Spleen (tissue), 11 donors: ENCODE results near the gene CD2BP2. TPM values are rescaled to one million over a fixed set of nuclear protein-coding genes. Genes with fewer than 3 reads are reported as not detected.

Source experiments
- DNase-seq: peaks from one replicate; pipeline ENCODE4 v3.0.0-alpha.2; 2020
- H3K27ac ChIP-seq, 8 donors: fragments of 200-600 bp; sonication (generic) in 7 of 8; 1 replicate in 4 of 8; 2 replicates in 4 of 8; pipeline versions ENCODE4 v1.5.0 to v1.8.0; 2016 to 2021; ENCODE audit warnings: inconsistent platforms in 4 of 8, mild to moderate bottlenecking in 4 of 8, moderate library complexity in 1 of 8
- H3K27me3 ChIP-seq, 7 donors: fragments of 200-600 bp; sonication (generic) in 6 of 7; replicated peaks in 1 of 7; 1 replicate in 4 of 7; 2 replicates in 3 of 7; pipeline versions ENCODE4 v1.5.0 to v1.8.0; 2016 to 2021; ENCODE audit warnings: inconsistent platforms in 3 of 7, mild to moderate bottlenecking in 1 of 7
- H3K36me3 ChIP-seq, 6 donors: fragments of 200-600 bp; sonication (generic) in 5 of 6; 1 replicate in 4 of 6; 2 replicates in 2 of 6; pipeline versions ENCODE4 v1.5.0 to v1.8.0; 2016 to 2021; ENCODE audit warnings: inconsistent platforms in 2 of 6
- H3K4me1 ChIP-seq, 6 donors: fragments of 200-600 bp; sonication (generic) in 5 of 6; 1 replicate in 3 of 6; 2 replicates in 3 of 6; pipeline versions ENCODE4 v1.5.0 to v1.8.0; 2016 to 2021; ENCODE audit warnings: inconsistent platforms in 3 of 6
- H3K4me3 ChIP-seq, 8 donors: fragments of 200-600 bp; sonication (generic) in 7 of 8; 1 replicate in 4 of 8; 2 replicates in 4 of 8; pipeline versions ENCODE4 v1.5.0 to v1.8.0; 2016 to 2021; ENCODE audit warnings: inconsistent platforms in 4 of 8, mild to moderate bottlenecking in 4 of 8, moderate library complexity in 2 of 8
- H3K9me3 ChIP-seq, 8 donors: fragments of 200-600 bp; sonication (generic) in 7 of 8; 1 replicate in 4 of 8; 2 replicates in 4 of 8; pipeline versions ENCODE4 v1.5.0 to v1.8.0; 2016 to 2021; ENCODE audit warnings: inconsistent platforms in 4 of 8
- CTCF ChIP-seq, 11 experiments: fragments of 200-600 bp in 7 of 11; fragments of 450-650 bp in 4 of 11; sonication (generic) in 4 of 11; IDR thresholded peaks in 8 of 11; conservative IDR thresholded peaks in 3 of 11; 1 replicate in 7 of 11; 2 replicates in 4 of 11; pipeline versions ENCODE4 v1.4.0 to v1.8.0; 2016 to 2021; ENCODE audit warnings: antibody characterized with exemption in 11 of 11, inconsistent platforms in 4 of 11, mild to moderate bottlenecking in 1 of 11
- POLR2A ChIP-seq, 3 donors: fragments of 450-650 bp; IDR thresholded peaks; one replicate each; pipeline ENCODE4 v1.5.1; 2017; ENCODE audit warnings: antibody characterized with exemption in 3 of 3, mild to moderate bottlenecking in 1 of 3
- POLR2AphosphoS5 ChIP-seq, 3 donors: sonication (generic); formaldehyde crosslinking; IDR thresholded peaks; one replicate each; pipeline ENCODE4 v1.5.1; 2017; ENCODE audit warnings: antibody characterized with exemption in 3 of 3
- WGBS, 5 donors: extraction: QIAGEN DNeasy Blood & Tissue Kit in 3 of 5; methylation state at CpG; one replicate each; pipeline versions ENCODE4 v1.1.5 to v1.1.7; 2013 to 2018; 5-methylcytosine and 5-hydroxymethylcytosine counted together
- intact Hi-C: fragments of 100-400 bp; cut with DNase I; formaldehyde crosslinking; loops from one replicate; pipeline ENCODE4 v1.15.0; 2023; ENCODE audit warnings: low total_unique reads
- polyA plus RNA-seq, 3 donors: library from polyadenylated mRNA; stranded (reverse); fragments of 200-250 nt; gene quantifications; one replicate each; pipeline ENCODE4 v1.2.1, GENCODE V29; 2013
- total RNA-seq, 7 donors: library from RNA; depleted of rRNA in 3 of 7; stranded (reverse); fragments of >200 nt in 3 of 7; fragmentation: NEBNext Ultra II Directional in 4 of 7; extraction: Animal tissue kit (Norgen Biotek cat#: 25700) in 4 of 7; gene quantifications; one replicate each; pipeline versions ENCODE4 v1.1.0 to v1.2.1, GENCODE V29; 2016 to 2021
- donor health status: healthy with polysubstance abuse.
- donor health status: DM: no; HTN: no; CAD: no; lungs with moderate emphysema.
- donor health status: DM: no; HTN: no; CAD: no.
- donor health status: Bipolar disorder and iron deficiency.
- donor health status: healthy.
- donor health status: DM: no; HTN: no; CAD: no.
- donor health status: DM: yes; HTN: yes; CAD: no.

The CD2BP2 gene
- total and polyA plus RNA-seq, 10 donors = 27.8 to 60.0 (median 43.0) TPM

- Histone ChIP-seq H3K27ac (peak overlapping the region in 5 of 8 donors; percentile 2 to 98 (median 28)), H3K36me3 (peaks cover 0 to 62% (median 36%) of the 10 kb centered on the region in 6 donors), H3K4me3 (no peak overlapping the region), H3K9me3 (no peaks in the 10 kb centered on the region), H3K27me3 (no peaks in the 10 kb centered on the region), H3K4me1 (peaks cover 22 to 76% (median 61%) of the 10 kb centered on the region in 6 donors)
- WGBS, 5 donors = 76 to 94% (median 85%) methylated on average over 10 to 11 of the region's 11 CpGs
- DNase-seq = peak; percentile 49
- TF ChIP-seq POLR2A (IDR thresholded peaks at IDR 0.05) (no peak), POLR2AphosphoS5 (IDR thresholded peaks at IDR 0.05) (peak in 2 of 3 donors; percentile 38 to 56)
- intact Hi-C loops = loop anchor here (5.0 kb wide), 1 partner anchor 50 kb away; no protein-coding TSS in a partner anchor
Measured at GRCh38 chr16:30351586-30352419, 3.3 kb downstream of the CD2BP2 start.

GRCh38 chr16:30351001-30351441 lies 4.1 kb downstream of the CD2BP2 start:
- peaks cover 0 to 57% (median 36%) of the 10 kb centered on the region in 6 donors for H3K36me3 ChIP-seq
- WGBS, 5 donors = 85 to 92% (median 87%) methylated on average over 15 of the region's 15 CpGs
- no peaks in the 10 kb centered on the region for H3K27me3 ChIP-seq
- intact Hi-C loops = loop anchor here (5.0 kb wide), 1 partner anchor 51 kb away; no protein-coding TSS in a partner anchor
- no peak overlapping the region for H3K4me3 ChIP-seq
- peak overlapping the region in 5 of 8 donors; percentile 22 to 93 (median 52) for H3K27ac ChIP-seq
- TF ChIP-seq POLR2AphosphoS5 (IDR thresholded peaks at IDR 0.05) (peak in 1 of 3 donors; percentile 34), CTCF (IDR thresholded peaks at IDR 0.05 in 8 of 11, conservative IDR thresholded peaks at IDR 0.05 in 3 of 11) (no peak)
- H3K9me3 ChIP-seq = no peaks in the 10 kb centered on the region
- peak; percentile 63 for DNase-seq
- peaks cover 16 to 69% (median 53%) of the 10 kb centered on the region in 6 donors for H3K4me1 ChIP-seq

- H3K27me3 ChIP-seq = no peaks in the 10 kb centered on the region
- peak; percentile 6 for DNase-seq
- H3K4me1 ChIP-seq = peaks cover 12 to 62% (median 47%) of the 10 kb centered on the region in 6 donors
- peaks cover 0 to 57% (median 36%) of the 10 kb centered on the region in 6 donors for H3K36me3 ChIP-seq
- H3K27ac ChIP-seq = peak overlapping the region in 6 of 8 donors; percentile 1 to 93 (median 47)
- 50 to 68% (median 57%) methylated on average over 3 of the region's 3 CpGs for WGBS, 5 donors
- no peaks in the 10 kb centered on the region for H3K9me3 ChIP-seq
- intact Hi-C loops = loop anchor here (5.0 kb wide), 1 partner anchor 52 kb away; no protein-coding TSS in a partner anchor
- TF ChIP-seq POLR2AphosphoS5 (IDR thresholded peaks at IDR 0.05) = peak in 1 of 3 donors; percentile 35
- TF ChIP-seq POLR2A (IDR thresholded peaks at IDR 0.05) = no peak
- no peak for TF ChIP-seq CTCF (IDR thresholded peaks at IDR 0.05 in 8 of 11, conservative IDR thresholded peaks at IDR 0.05 in 3 of 11)
- H3K4me3 ChIP-seq = no peak overlapping the region
Measured at GRCh38 chr16:30350134-30350871, 4.8 kb downstream of the CD2BP2 start.

- H3K36me3 ChIP-seq = peaks cover 0 to 57% (median 36%) of the 10 kb centered on the region in 6 donors
- intact Hi-C loops = loop anchor here (5.0 kb wide), 1 partner anchor 53 kb away; no protein-coding TSS in a partner anchor
- peak; percentile 30 for DNase-seq
- peaks cover 12 to 61% (median 46%) of the 10 kb centered on the region in 6 donors for H3K4me1 ChIP-seq
- H3K4me3 ChIP-seq = no peak overlapping the region
- WGBS, 5 donors = 35 to 67% (median 63%) methylated on average over 3 of the region's 3 CpGs
- no peak for TF ChIP-seq POLR2A (IDR thresholded peaks at IDR 0.05)
- no peak for TF ChIP-seq POLR2AphosphoS5 (IDR thresholded peaks at IDR 0.05)
- TF ChIP-seq CTCF (IDR thresholded peaks at IDR 0.05 in 8 of 11, conservative IDR thresholded peaks at IDR 0.05 in 3 of 11) = no peak
- peak overlapping the region in 6 of 8 donors; percentile 1 to 93 (median 47) for H3K27ac ChIP-seq
- no peaks in the 10 kb centered on the region for H3K27me3 ChIP-seq
- no peaks in the 10 kb centered on the region for H3K9me3 ChIP-seq
Measured at GRCh38 chr16:30349675-30350074, 5.4 kb downstream of the CD2BP2 start.
